Activated CD8-positive, alpha-beta memory T cell treated with anti-CD3 and anti-CD28 coated beads for 36 hours (primary cell): ENCODE data around the gene ELOVL7. TPM values are rescaled to one million over a fixed set of nuclear protein-coding genes. Genes with fewer than 3 reads are reported as not detected.
"Not testable (repeated sequence)": the region's sequence is repeated elsewhere in the genome, so short reads cannot be mapped to it uniquely, and the experiment has no call there.

Source experiments
- CTCF ChIA-PET: fragments of 350-600 bp; sonication (Branson Sonifier 250); formaldehyde crosslinking; loops from one replicate; lab custom pipeline; 2021; ENCODE audit warnings: antibody characterized with exemption; lab: Charles Lee
- POLR2A ChIA-PET: fragments of 350-600 bp; sonication (Branson Sonifier 250); formaldehyde crosslinking; loops from one replicate; lab custom pipeline; 2021; ENCODE audit warnings: antibody characterized with exemption; lab: Charles Lee
- total RNA-seq, 2 experiments: library from RNA; stranded (reverse); gene quantifications; one replicate each; pipeline ENCODE4 v1.2.3, GENCODE V29; 2021

The ELOVL7 gene
- under 1 TPM; 0.04 to 0.06 TPM for total RNA-seq

DNA sequence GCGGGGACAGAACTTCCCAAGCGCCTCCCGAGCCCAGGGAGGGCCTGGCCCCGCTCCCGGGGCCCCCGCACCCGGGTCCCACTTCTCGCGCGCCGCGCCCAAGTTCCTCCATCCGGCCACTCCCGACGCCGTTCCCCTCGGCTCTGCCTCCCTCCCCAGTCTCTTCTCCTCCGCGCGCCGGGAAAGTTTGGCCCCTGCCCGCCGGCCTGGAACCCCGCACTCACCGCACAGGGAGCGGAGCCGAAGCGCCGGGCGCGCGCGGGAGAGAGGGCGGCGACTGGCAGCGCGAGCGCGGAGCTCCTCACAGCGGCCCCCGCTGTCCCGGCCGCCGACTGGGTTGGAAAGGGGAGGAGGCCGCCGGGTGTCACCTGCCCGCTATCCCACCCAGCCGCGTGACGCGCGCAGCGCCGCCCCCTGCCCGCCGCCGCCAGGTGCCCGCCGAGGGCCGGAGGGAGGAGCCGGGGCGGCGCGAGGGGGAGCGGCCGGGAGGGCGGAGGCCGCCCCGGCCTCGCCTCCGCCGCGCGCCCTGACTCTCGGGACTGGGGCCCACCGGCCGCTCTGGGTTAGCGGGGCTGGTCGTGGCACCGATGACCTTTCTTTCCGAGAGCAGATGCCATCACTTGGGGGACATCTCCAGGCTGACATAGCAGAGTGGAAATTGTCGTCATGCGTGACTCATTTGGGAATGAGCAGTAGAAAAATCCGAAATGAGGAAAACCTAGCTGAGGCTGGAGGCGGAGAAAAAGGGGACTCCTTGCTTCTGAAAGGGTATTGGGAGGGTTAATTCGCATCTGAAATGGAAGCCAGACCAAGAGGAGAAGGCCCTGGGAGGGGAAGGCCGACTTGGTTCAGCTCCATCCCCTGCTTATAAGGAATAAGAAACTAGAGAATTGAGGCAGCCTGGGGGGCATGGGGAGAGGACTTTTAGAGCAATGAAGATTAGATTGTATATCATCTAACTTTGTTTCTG lies at the start of gene ELOVL7:
TSS of gene ELOVL7 (minus strand) at position 334 of the 970 bp plus-strand sequence. CDS start 56,872 bp downstream, outside the sequence.
- CTCF ChIA-PET: interaction anchor here (1.6 kb wide), 1 partner anchor 140 kb away, joined by 5 read pairs; no protein-coding TSS in a partner anchor
- POLR2A ChIA-PET: no interaction called here

DNA sequence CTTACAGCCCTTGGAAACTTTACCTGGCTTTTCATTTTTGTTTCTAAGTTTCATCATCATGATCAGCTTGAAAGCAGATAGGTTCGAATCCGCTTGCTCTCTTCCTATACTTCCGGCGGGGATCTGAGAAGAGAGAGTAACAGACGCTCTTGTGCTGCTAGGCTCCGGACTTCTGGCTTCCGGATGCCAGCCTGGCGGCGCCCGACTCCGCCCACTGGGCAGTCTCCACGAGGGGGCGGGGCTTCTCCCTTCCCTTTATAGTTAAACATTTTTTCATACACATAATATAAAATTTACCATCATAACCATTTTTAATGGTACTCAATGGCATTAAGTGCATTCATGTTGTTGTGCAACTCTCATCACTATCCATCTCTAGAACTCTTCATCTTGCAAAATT lies 49.5 kb upstream of the ELOVL7 start:
- ChIA-PET POLR2A (no interaction called here), CTCF (interaction anchor here (0.7 kb wide), 1 partner anchor 950 kb away, joined by 3 read pairs; no protein-coding TSS in a partner anchor)

DNA sequence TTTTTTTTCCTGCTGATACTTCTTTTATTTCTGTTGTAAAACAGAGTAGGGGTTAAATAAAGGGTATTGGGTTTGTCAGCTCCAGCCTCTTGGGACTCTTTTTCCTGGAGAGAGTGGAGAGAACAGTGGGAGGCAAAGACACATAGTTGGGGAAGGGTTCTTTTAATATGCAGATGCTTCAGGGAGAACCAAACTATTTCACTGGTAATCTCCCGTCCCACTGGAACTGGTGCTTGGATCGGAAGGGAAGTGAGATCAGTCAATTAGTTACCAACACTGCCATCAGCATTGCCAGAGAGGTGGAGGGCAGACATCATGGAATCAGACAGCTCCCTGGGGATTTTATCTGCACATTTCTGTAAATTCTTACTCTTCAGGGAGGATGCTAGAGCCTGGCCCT lies 47.6 kb upstream of the ELOVL7 start:
- CTCF ChIA-PET: no interaction called here
- POLR2A ChIA-PET: no interaction called here

DNA sequence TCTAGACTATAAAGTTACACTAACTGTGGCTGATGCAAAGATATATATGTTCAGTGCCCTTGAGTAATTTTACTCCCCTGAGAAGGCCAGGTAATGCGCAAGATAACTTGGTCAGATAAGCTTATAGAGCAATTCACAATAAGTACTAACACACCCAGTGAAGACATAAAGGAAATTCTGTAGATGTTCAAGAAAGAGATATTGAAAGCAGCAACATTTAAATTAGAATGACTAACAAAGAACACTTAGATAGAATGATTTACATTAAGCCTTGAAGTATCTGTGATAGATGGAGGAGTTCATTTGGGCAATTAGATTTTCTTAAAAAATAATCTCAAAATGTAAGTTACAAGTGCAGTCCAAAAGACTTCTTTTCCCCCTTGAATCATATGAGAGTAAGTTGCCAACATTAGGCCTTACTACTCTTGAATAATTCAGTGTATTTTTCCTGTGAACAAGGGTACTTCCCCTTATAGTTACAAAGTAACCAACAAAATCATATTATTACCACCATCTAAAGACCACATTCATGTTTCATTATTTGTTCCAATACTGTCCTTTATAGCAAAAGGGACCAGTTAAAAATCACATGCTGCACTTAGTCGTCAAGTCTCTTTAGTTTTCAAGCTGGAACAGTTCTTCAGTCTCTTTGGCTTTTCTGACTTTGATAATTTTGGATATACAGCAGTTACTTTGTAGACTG lies 44.4 kb upstream of the ELOVL7 start:
- ChIA-PET CTCF (no interaction called here), POLR2A (no interaction called here)

DNA sequence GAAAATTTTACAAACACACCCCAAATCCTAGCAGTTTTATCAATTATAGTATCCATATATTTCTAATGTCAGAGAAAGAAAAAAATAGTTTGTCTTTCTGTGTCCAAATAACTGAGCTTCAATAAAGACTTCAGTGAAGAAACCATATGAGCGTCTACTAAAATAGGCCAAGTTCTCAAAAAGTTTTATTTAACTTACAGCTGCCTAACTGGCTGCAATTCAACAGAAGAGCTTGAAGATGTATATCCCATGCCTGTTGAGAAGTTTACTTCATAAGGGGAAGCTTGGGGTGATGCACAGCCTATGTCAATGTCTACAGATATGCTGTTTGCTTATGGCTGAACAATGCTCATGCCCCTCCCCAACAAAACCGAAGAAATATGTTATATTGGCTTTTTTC lies 43.7 kb upstream of the ELOVL7 start:
- ChIA-PET POLR2A (no interaction called here), CTCF (no interaction called here)

DNA sequence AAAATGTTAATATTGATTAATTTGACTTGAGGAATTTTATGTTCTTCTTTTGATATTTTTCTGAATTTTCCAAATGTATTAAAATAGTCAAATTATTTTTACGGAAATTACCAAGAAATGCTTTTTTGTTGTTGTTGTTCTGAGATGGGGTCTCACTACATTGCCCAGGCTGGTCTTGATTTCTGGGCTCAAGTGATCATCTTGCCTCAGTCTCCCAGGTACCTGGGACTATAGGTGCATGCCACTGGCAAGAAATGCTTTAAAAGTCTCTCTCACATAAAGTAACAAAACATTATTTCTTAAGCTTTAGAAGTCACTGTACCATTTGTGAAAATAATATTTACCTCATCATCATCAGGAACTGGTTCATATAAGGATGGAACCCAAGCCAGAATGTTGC lies 43.0 kb upstream of the ELOVL7 start:
- CTCF ChIA-PET: no interaction called here
- POLR2A ChIA-PET: no interaction called here

DNA sequence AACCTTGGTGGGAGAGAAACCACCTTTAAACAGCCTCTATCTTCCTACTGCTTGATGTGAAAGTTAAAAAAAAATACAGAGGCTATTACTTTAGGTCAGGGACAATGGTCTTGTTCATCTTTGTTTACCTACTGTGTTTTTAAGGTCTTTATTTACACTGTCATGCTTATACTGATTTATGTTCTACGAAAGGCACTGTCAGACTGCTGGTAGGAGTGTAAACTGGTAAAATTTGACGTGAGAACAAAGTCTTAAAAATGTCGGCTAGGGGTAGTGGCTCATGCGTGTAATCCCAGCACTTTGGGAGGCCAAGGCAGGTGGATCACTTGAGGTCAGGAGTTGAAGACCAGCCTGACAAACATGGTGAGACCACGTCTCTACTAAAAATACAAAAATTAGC lies 42.1 kb upstream of the ELOVL7 start:
- POLR2A ChIA-PET: no interaction called here
- CTCF ChIA-PET: no interaction called here

DNA sequence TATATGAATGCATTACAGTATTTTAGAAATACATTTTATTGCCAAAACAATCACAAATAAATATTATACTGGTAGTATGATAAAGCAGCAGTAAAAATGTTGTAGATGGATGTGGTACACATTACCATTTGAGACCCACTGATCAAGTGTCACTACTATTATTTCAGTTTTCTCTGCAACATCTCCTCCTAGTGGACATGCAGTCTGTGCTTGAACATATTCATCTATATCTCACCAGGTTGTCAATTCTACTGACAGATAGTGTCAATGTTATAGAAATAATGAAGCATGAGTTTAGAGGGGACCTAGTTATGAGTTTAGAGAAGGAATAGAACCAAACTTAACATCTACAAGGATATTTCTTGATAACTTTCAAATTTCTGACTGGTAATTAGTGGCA lies 39.2 kb upstream of the ELOVL7 start:
- ChIA-PET CTCF (no interaction called here), POLR2A (no interaction called here)

DNA sequence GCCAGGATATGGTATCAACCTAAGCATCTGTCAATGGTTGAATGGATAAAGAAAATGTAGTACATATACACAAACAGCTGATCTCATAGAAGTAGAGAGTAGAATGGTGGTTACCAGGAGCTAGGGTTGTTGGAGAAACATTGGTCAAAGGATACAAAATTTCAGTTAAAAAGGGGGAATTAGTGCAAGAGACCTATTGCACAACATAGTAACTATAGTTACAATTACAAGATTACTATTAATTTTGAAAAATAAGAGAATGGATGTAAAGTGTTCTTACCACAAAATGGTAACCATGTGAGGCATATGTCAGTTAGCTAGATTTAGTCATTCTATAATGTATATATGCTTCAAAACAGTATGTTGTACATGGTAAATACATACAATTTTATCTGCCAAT lies 28.8 kb upstream of the ELOVL7 start:
- ChIA-PET POLR2A (no interaction called here), CTCF (no interaction called here)

DNA sequence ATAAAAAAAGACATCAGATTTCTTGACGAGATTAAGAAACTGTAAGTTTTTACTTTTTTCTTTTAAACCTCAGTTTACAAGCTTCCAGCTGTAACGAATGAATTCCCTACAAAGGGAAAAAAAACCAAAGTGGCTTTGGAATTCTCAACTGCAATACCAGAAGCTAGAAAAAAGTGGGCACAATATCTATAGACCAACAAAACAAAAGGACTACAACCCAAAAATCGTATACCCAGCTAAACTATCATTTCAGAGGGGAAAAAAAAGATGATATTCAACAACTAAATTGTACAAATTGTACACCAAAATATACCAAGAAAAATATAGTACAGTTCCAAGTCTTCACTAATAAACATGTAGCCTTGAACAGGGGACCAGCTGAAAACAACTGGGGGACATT lies 26.8 kb upstream of the ELOVL7 start:
- POLR2A ChIA-PET: no interaction called here

DNA sequence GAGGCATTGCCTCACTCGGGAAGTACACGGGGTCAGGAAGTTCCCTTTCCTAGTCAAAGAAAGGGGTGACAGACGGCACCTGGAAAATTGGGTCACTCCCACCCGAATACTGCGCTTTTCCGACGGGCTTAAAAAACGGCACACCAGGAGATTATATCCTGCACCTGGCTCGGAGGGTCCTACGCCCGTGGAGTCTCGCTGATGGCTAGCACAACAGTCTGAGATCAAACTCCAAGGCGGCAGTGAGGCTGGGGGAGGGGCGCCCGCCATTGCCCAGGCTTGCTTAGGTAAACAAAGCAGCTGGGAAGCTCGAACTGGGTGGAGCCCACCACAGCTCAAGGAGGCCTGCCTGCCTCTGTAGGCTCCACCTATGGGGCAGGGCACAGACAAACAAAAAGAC lies 16.5 kb upstream of the ELOVL7 start:
- POLR2A ChIA-PET, CTCF ChIA-PET: not testable (repeated sequence)

More for the DNA sequence above, 26.8 kb upstream of the ELOVL7 start:
- CTCF ChIA-PET: no interaction called here

DNA sequence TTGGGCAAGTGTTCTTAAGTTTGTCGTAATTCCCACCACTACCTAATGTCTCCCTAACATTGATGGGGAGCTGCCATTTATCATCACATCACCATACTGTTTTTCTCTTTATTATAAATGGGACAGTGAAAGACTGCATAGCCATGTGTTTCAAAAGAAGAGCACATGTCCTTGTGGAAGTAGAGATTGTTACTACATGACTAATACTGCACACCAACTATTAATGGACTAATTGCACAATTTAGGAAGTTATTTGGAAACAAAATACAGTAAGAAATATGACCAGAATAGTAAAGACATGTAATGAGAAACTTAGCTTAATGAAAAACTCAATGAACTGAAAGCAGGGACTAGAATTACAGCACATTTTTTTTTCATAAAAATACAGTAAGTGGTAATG lies 12.0 kb upstream of the ELOVL7 start:
- ChIA-PET CTCF (no interaction called here), POLR2A (no interaction called here)

DNA sequence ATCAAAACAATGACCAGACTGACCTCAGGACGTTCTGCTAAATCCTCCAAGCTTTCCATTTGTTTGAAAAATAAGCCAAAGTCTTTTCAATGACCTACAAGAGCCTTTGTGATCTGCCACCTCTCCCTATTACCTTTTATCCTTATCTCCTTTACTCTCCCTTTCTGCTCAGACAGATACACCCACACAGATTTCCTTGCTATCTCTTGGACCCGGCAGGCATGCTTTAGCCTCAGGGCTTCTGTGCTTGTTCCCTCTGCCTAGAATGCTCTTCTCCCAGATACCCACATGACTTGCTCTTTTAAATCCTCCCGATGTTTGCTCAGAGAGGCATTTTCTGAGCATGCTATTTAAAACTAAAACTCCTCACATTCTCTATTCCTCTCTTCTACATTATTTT lies 8.9 kb upstream of the ELOVL7 start:
- POLR2A ChIA-PET: no interaction called here
- CTCF ChIA-PET: no interaction called here

DNA sequence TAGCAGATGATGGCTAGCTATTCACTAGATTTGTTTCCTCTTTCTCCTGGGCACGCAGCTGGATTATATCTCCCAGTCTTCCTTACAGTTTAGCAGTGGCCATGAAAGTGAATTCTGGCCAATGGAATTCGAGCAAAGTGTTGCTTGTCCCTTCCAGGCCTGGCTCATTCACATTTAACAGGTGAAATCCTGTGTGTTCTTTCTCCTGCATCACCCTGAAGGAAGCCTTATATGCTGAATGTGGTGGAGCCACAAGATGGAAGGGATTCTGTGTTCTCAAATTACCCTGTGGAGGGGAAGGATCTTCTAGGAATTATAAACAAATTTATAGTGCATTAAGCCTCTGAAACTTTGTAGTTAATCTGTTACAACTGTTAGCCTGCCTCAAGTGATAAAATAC lies 8.2 kb upstream of the ELOVL7 start:
- CTCF ChIA-PET: no interaction called here
- POLR2A ChIA-PET: no interaction called here

DNA sequence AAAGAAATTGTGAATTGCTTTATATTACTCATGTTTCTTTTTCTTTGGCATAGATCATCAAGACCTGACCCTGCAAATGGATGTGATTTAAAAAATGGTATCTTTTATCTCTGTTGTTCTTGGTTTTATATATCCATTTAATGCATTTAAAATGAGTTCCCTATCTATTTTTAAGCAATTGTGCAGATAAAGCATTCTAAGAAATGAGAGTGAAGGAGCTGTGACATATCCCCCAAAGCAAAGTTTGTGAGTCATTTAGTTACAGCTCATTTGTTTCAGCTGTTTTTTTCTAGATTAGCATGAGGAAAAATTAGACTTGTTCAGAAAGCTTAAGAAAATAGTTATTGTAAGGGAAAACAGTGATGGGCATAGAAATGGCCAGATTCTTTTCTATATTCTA lies 7.6 kb upstream of the ELOVL7 start:
- POLR2A ChIA-PET: no interaction called here

DNA sequence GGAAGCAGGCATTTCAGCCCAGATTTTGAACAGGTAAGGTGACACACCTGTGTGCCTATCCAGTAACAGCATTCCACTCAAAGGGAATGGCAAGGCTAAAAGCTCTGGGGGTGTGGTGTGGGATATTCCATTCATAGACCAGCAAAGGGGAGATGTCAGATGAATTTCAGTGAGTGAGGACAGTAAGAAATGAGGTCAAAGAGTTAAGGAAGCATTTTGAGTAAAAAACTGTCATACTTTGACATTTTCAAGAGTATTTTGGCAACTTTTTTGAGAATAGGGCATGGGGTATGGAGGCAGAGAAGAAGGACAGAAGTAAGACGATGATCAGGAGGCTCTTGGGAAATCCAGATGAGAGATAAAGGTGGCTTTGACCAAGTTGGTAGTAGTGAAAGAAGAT lies 2.2 kb upstream of the ELOVL7 start:
- ChIA-PET CTCF (no interaction called here), POLR2A (no interaction called here)

More for the DNA sequence above, 7.6 kb upstream of the ELOVL7 start:
- CTCF ChIA-PET: no interaction called here

DNA sequence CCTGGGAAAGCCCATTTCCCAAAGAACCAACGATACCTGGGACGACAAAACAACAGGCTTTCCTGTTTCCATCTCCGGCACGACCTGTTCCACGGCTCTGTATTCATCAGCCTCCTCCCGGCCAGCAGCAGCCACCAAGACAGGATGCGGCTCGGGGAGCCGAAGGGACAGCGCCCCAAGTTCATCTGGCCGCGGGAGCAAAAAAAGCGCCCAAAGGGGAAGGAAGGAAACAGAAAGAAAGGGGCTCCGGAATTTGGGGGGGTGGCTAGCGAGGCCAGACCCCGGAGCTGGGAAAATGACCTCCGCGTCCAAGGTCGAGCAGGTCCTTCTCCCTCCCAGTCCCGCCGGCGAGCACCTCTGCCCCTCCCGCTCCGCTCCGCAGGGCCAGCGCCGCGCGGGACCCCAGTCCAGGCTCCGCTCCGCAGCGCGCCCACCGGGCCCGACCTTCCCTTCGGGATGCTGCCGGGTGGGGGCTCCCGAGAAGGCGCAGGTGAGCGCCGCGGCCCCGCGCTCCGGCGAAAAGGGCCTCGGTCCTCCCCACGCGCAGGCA lies 608 bp downstream of the ELOVL7 start:
- POLR2A ChIA-PET: no interaction called here
- CTCF ChIA-PET: no interaction called here

DNA sequence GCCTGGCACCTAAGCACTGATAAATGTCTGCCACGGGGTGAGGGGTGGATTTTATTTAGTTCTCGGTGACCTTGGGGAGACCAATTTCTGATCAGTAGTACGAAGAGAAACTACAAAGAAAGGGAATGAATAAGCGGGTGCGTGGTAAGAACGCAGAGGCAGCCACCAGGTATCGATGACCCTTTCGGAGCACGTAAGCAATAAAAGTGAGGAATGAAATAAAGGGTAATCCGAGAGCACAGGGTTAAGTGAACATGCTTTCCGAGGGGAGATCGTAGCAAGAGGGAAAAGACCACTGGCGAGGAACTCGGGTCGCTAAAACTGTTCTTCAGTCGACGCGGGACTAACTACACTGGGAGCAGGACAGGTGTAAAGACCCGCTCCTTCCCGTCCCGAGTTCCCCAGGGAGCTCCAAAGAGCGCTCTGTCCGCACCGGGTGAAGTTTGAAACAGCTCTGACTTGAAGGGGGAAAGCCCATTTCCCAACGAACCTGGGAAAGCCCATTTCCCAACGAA lies 1.1 kb downstream of the ELOVL7 start:
- CTCF ChIA-PET: no interaction called here
- POLR2A ChIA-PET: no interaction called here

DNA sequence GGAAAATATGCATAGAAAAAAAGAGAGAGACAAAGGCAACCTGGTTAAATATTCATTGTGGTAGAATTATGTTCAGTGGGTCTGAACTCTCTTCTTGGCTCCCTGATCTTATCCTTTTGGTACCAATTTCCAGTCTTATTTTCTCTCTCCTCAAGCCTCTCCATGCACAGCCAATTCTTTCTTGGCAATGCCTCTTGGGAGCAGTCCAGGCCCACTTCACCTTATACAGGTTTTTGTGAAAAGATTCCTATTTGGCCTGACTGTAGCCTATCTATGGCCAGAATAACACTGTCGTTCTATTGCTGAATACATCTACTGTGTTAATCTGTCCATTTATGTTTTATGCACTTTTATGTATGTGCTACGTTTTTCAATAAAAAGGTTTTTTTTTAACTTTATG lies 2.7 kb downstream of the ELOVL7 start:
- POLR2A ChIA-PET: no interaction called here
- CTCF ChIA-PET: no interaction called here

DNA sequence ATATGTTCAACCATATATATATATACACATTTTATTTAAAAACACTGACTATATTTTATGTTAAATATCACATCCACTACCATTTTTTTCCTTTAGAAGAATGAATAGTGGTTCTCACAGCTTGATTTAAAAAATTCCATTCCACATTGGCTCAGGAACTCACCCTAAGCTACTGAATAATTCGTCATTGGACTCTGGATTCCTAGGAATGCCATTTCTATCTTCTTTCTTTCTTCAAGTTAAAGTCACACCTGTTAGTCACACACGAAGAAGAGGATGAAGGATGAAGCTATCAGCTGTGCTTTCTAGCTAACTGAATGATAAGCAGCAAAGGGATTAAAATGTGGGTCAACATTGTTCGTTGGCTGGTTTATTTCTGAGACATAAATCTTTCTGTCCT lies 7.9 kb downstream of the ELOVL7 start:
- ChIA-PET CTCF (no interaction called here), POLR2A (no interaction called here)
